H1 (cell line): Measurements from ENCODE around the gene DMRT1. TPM values are rescaled to one million over a fixed set of nuclear protein-coding genes. Genes with fewer than 3 reads are reported as not detected.
A peak's percentile ranks its signal among the peaks of the same experiment; 100 is the strongest.

ENCODE experiments used
- CBX5 ChIP-seq: fragments of 300-800, 300-1000 bp; sonication (generic); IDR thresholded peaks from 2 replicates; pipeline ENCODE4 v1.7.1; 2016; ENCODE audit warnings: antibody characterized with exemption, low read length, low read depth
- CHD7 ChIP-seq: fragments of 300-600 bp; sonication (generic); IDR thresholded peaks from 2 replicates; pipeline ENCODE4 v1.7.1; 2012; ENCODE audit warnings: low read length, moderate library complexity, mild to moderate bottlenecking, inconsistent platforms; ENCODE audit not compliant: insufficient replicate concordance
- EZH2 ChIP-seq: fragments of 200-600 bp; sonication (generic); IDR thresholded peaks from 2 replicates; pipeline ENCODE4 v1.7.1; 2012; ENCODE audit warnings: low read depth, mild to moderate bottlenecking, moderate library complexity, low read length, inconsistent platforms; ENCODE audit not compliant: severe bottlenecking
- GABPA ChIP-seq: IDR thresholded peaks from 2 replicates; pipeline ENCODE4 v1.6.1; 2011; ENCODE audit warnings: mild to moderate bottlenecking, low read length, moderate library complexity, borderline replicate concordance; ENCODE audit not compliant: insufficient read depth
- HDAC6 ChIP-seq: IDR thresholded peaks from one replicate; pipeline ENCODE4 v1.7.1; 2012; ENCODE audit warnings: low read depth, mild to moderate bottlenecking, inconsistent platforms, low read length, moderate library complexity
- JUN ChIP-seq: IDR thresholded peaks from 2 replicates; pipeline ENCODE4 v1.6.1; 2011; ENCODE audit warnings: low read depth, mild to moderate bottlenecking, improper control_type of control experiment, low read length
- JUND ChIP-seq: IDR thresholded peaks from 2 replicates; pipeline ENCODE4 v1.6.1; 2011; ENCODE audit warnings: mild to moderate bottlenecking, improper control_type of control experiment, low read length
- KDM1A ChIP-seq: fragments of 200-600, 300-600 bp; sonication (generic); IDR thresholded peaks from 2 replicates; pipeline ENCODE4 v1.7.1; 2016; ENCODE audit warnings: mild to moderate bottlenecking, low read length, borderline replicate concordance
- YY1 ChIP-seq: IDR thresholded peaks from 2 replicates; pipeline ENCODE4 v1.6.1; 2011; ENCODE audit warnings: low read depth, mild to moderate bottlenecking, low read length
- polyA plus RNA-seq, 7 experiments: library from polyadenylated mRNA; depleted of rRNA in 3 of 7; stranded (reverse) in 5 of 7; unstranded in 2 of 7; fragments of >200 nt in 5 of 7; fragments of 200-250 nt in 2 of 7; gene quantifications; 1 replicate in 5 of 7; 2 replicates in 1 of 7; 4 replicates in 1 of 7; pipeline versions ENCODE4 v1.2.1 to v1.2.3, GENCODE V29; 2011 to 2013; ENCODE audit warnings: missing spikeins in 2 of 7, mixed read lengths in 2 of 7
- total RNA-seq: library from RNA; stranded (reverse); fragmentation: NEBNext Ultra II Directional; extraction: Animal tissue kit (Norgen Biotek cat#: 25700); gene quantifications from 2 replicates; pipeline ENCODE4 v1.2.1, GENCODE V29; 2021
- TF ChIP-seq, protein P1 (sequence below): IDR thresholded peaks from 2 replicates; pipeline ENCODE4 v1.6.1; 2012; ENCODE audit warnings: inconsistent platforms

DMRT1 gene
- total and polyA plus RNA-seq, 2 of the 8 experiments (the other 6 are each of a cell fraction or from before 2014, with no cell fraction given): 0.15 TPM; not detected in 1

- TF ChIP-seq KDM1A (peak; percentile 59), JUN (no peak), JUND (no peak), GABPA (no peak), EZH2 (peak; percentile 92), CBX5 (no peak), YY1 (0 out of 2 replicates have a peak, but pooled peaks have one; percentile 46), CHD7 (no peak), HDAC6 (no peak)
- TF ChIP-seq, protein P1, sequence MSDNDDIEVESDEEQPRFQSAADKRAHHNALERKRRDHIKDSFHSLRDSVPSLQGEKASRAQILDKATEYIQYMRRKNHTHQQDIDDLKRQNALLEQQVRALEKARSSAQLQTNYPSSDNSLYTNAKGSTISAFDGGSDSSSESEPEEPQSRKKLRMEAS: no peak
Observed at GRCh38 chr9:842635-843426, 1.3 kb downstream of the DMRT1 start (continued).
